ENCODE measurements around the gene SFXN2. TPM values are rescaled to one million over a fixed set of nuclear protein-coding genes. Genes with fewer than 3 reads are reported as not detected.
"Not testable (repeated sequence)": the region's sequence is repeated elsewhere in the genome, so short reads cannot be mapped to it uniquely, and the experiment has no call there.

The SFXN2 gene
- total RNA-seq, 4 donors from 2014 or later, result 1.4 to 7.8 (median 3.6) TPM

- no peak for TF ChIP-seq POLR2A (IDR thresholded peaks at IDR 0.05)
- peak; percentile 21 to 59 (median 48) for TF ChIP-seq CTCF (IDR thresholded peaks at IDR 0.05)
- Histone ChIP-seq H3K4me3 (no peak overlapping the region), H3K27me3 (no peaks in the 10 kb centered on the region), H3K4me1 (peaks cover 10 to 63% (median 24%) of the 10 kb centered on the region in 3 donors), H3K9me3 (no peaks in the 10 kb centered on the region), H3K36me3 (peaks cover 0 to 14% (median 0%) of the 10 kb centered on the region in 3 donors), H3K27ac (peak overlapping the region; percentile 57 to 91 (median 75))
- no peak for DNase-seq
- intact Hi-C loops (cut with DNase I), result loop anchor here (10.0 kb wide), 1 partner anchor 52 kb away; no protein-coding TSS in a partner anchor
- 65 to 75% methylated on average over 4 of the region's 4 CpGs for WGBS, 2 donors
Measured at GRCh38 chr10:102752934-102753664, 38.7 kb downstream of the SFXN2 start.

- Histone ChIP-seq H3K4me3 (no peak overlapping the region), H3K27ac (peak overlapping the region; percentile 14 to 91 (median 75)), H3K4me1 (peaks cover 10 to 70% (median 24%) of the 10 kb centered on the region in 3 donors), H3K36me3 (peaks cover 0 to 18% (median 0%) of the 10 kb centered on the region in 3 donors), H3K9me3 (no peaks in the 10 kb centered on the region), H3K27me3 (no peaks in the 10 kb centered on the region)
- TF ChIP-seq CTCF (IDR thresholded peaks at IDR 0.05) (no peak), POLR2A (IDR thresholded peaks at IDR 0.05) (no peak)
- no peak for DNase-seq
- intact Hi-C loops (cut with DNase I), result loop anchor here (10.0 kb wide), 1 partner anchor 51 kb away; no protein-coding TSS in a partner anchor
- WGBS, 2 donors, result 63 to 89% methylated on average over 1 of the region's 1 CpG
Measured at GRCh38 chr10:102753718-102754117, 39.3 kb downstream of the SFXN2 start.

GRCh38 chr10:102757323-102757722 lies 42.9 kb downstream of the SFXN2 start:
- no peak for DNase-seq
- H3K36me3 ChIP-seq, result peaks cover 0 to 25% (median 0%) of the 10 kb centered on the region in 3 donors
- peaks cover 10 to 68% (median 20%) of the 10 kb centered on the region in 3 donors for H3K4me1 ChIP-seq
- H3K9me3 ChIP-seq, result no peaks in the 10 kb centered on the region
- H3K27me3 ChIP-seq, result no peaks in the 10 kb centered on the region
- TF ChIP-seq POLR2A (IDR thresholded peaks at IDR 0.05) (no peak), CTCF (IDR thresholded peaks at IDR 0.05) (no peak)
- peak overlapping the region in 1 of 4 donors; percentile 39 for H3K27ac ChIP-seq
- WGBS, 2 donors, result 93 to 96% methylated on average over 4 to 6 of the region's 6 CpGs
- intact Hi-C loops (cut with DNase I), result loop anchor here (10.0 kb wide), 1 partner anchor 47 kb away; no protein-coding TSS in a partner anchor
- no peak overlapping the region for H3K4me3 ChIP-seq

- Histone ChIP-seq H3K4me1 (peaks cover 2 to 66% (median 11%) of the 10 kb centered on the region in 3 donors), H3K9me3 (no peaks in the 10 kb centered on the region), H3K27ac (peak overlapping the region in 3 of 4 donors; percentile 58 to 61 (median 60)), H3K4me3 (no peak overlapping the region), H3K27me3 (no peaks in the 10 kb centered on the region), H3K36me3 (peaks cover 0 to 35% (median 0%) of the 10 kb centered on the region in 3 donors)
- intact Hi-C loops (cut with DNase I), result loop anchor here (10.0 kb wide), 1 partner anchor 46 kb away; no protein-coding TSS in a partner anchor
- WGBS, 2 donors, result 85 to 86% methylated on average over 7 to 9 of the region's 9 CpGs
- no peak for DNase-seq
- TF ChIP-seq POLR2A (IDR thresholded peaks at IDR 0.05) (no peak), CTCF (IDR thresholded peaks at IDR 0.05) (no peak)
Measured at GRCh38 chr10:102758240-102758932, 44.0 kb downstream of the SFXN2 start.

GRCh38 chr10:102758933-102759262 lies 44.5 kb downstream of the SFXN2 start:
- Histone ChIP-seq H3K27ac (peak overlapping the region in 3 of 4 donors; percentile 58 to 61 (median 60)), H3K36me3 (peaks cover 0 to 40% (median 0%) of the 10 kb centered on the region in 3 donors), H3K4me1 (peaks cover under 1 to 66% (median 10%) of the 10 kb centered on the region in 3 donors)
- H3K27me3 ChIP-seq, H3K4me3 ChIP-seq, H3K9me3 ChIP-seq, DNase-seq: not testable (repeated sequence)
- intact Hi-C loops (cut with DNase I), result loop anchor here (10.0 kb wide), 1 partner anchor 46 kb away; no protein-coding TSS in a partner anchor
- 75% methylated on average over 12 of the region's 12 CpGs for WGBS, 2 donors

All from esophagus squamous epithelium (tissue), 5 donors.